ENCODE results near the gene PDE6C.

GRCh38 chr10:93579985-93580711 lies 32.2 kb upstream of the PDE6C start:
- no peak for TF ChIP-seq CTCF (conservative IDR thresholded peaks at IDR 0.05 in 1 of 2, IDR thresholded peaks at IDR 0.05 in 1 of 2; ENCODE audit: low read depth in 1 of 2, low read length in 2 of 2)
- TF ChIP-seq EZH2 (IDR thresholded peaks at IDR 0.05; ENCODE audit: low read length, missing control alignments), result no peak
